PC-9 (cell line): Measurements from ENCODE around the gene KCNQ1OT1. TPM values are rescaled to one million over a fixed set of nuclear protein-coding genes. Genes with fewer than 3 reads are reported as not detected.

Experiments
- BruUV-seq: library from RNA; stranded (reverse); fragments of 400-500 nt; replicated peaks from 2 replicates; lab custom pipeline; 2021; lab: Mats Ljungman, UMichigan
- CTCF ChIA-PET: fragments of 300-600 bp; sonication (Branson Sonifier 250); formaldehyde crosslinking; loops from one replicate; lab custom pipeline; 2022; ENCODE audit warnings: antibody characterized with exemption; lab: Charles Lee
- POLR2A ChIA-PET: fragments of 300-600 bp; sonication (Branson Sonifier 250); formaldehyde crosslinking; loops from one replicate; lab custom pipeline; 2022; ENCODE audit warnings: antibody characterized with exemption; ENCODE audit not compliant: unreplicated experiment; lab: Charles Lee
- DNase-seq, 2 experiments: peaks; one replicate each; pipeline versions ENCODE4 v3.0.0 to v3.0.0-alpha.2; 2015 to 2022; ENCODE audit warnings: mixed read lengths in 1 of 2
- H2AFZ ChIP-seq: fragments of 200-600 bp; sonication (generic); 2 replicates; pipeline ENCODE4 v1.8.1; 2017; ENCODE audit warnings: antibody characterized with exemption
- H3F3A ChIP-seq: fragments of 200-600 bp; sonication (generic); 2 replicates; pipeline ENCODE4 v1.8.1; 2017; ENCODE audit warnings: antibody characterized with exemption, mild to moderate bottlenecking, low read depth; ENCODE audit not compliant: insufficient read depth
- H3K27ac ChIP-seq: fragments of 200-600 bp; sonication (generic); 2 replicates; pipeline ENCODE4 v1.6.1; 2016; ENCODE audit warnings: mixed run types
- H3K27me3 ChIP-seq: fragments of 200-600 bp; sonication (generic); 2 replicates; pipeline ENCODE4 v1.6.1; 2016; ENCODE audit warnings: low read depth, mixed run types; ENCODE audit not compliant: insufficient read depth
- H3K36me3 ChIP-seq: fragments of 200-600 bp; sonication (generic); 2 replicates; pipeline ENCODE4 v1.6.1; 2016; ENCODE audit warnings: low read depth, mixed run types
- H3K4me1 ChIP-seq: fragments of 200-600 bp; sonication (generic); replicated peaks from 2 replicates; pipeline ENCODE4 v1.6.1; 2016; ENCODE audit warnings: mixed run types; ENCODE audit not compliant: insufficient read depth
- H3K4me2 ChIP-seq: fragments of 200-600 bp; sonication (generic); 2 replicates; pipeline ENCODE4 v1.6.1; 2017; ENCODE audit warnings: mixed run types
- H3K4me3 ChIP-seq: fragments of 200-600 bp; sonication (generic); 2 replicates; pipeline ENCODE4 v1.6.1; 2016; ENCODE audit warnings: mixed run types
- H3K79me2 ChIP-seq: fragments of 200-600 bp; sonication (generic); 2 replicates; pipeline ENCODE4 v1.6.1; 2017; ENCODE audit warnings: low read depth, mixed run types
- H3K9me2 ChIP-seq: fragments of 200-600 bp; sonication (generic); 2 replicates; pipeline ENCODE4 v1.8.1; 2017; ENCODE audit warnings: mild to moderate bottlenecking; ENCODE audit not compliant: insufficient read depth
- H3K9me3 ChIP-seq: fragments of 200-600 bp; sonication (generic); 2 replicates; pipeline ENCODE4 v1.8.1; 2016; ENCODE audit warnings: low read depth; ENCODE audit not compliant: insufficient read depth
- H4K20me1 ChIP-seq: fragments of 200-600 bp; sonication (generic); 2 replicates; pipeline ENCODE4 v1.8.1; 2017; ENCODE audit not compliant: insufficient read depth
- CTCF ChIP-seq: fragments of 200-600 bp; sonication (generic); conservative IDR thresholded peaks from 2 replicates; pipeline ENCODE4 v1.6.1; 2017; ENCODE audit warnings: mixed run types, antibody characterized with exemption, mild to moderate bottlenecking, moderate library complexity
- EZH2 ChIP-seq: fragments of 200-600 bp; sonication (generic); IDR thresholded peaks from 2 replicates; pipeline ENCODE4 v1.8.0; 2017; ENCODE audit warnings: antibody characterized with exemption, low read depth
- intact Hi-C: fragments of 100-400 bp; cut with micrococcal nuclease; formaldehyde crosslinking; loops from one replicate; pipeline ENCODE4 v1.10.0; 2022; ENCODE audit not compliant: unreplicated experiment
- total RNA-seq: library from RNA; stranded (reverse); gene quantifications from 2 replicates; pipeline ENCODE4 v1.2.3, GENCODE V29; 2021

The KCNQ1OT1 gene
- total RNA-seq, 1 experiment from 2014 or later, result 3.4 TPM

- no peaks in the 10 kb centered on the region for H3F3A ChIP-seq
- H3K9me3 ChIP-seq, result no peaks in the 10 kb centered on the region
- DNase-seq, result no peak
- no peaks in the 10 kb centered on the region for H3K27me3 ChIP-seq
- no peaks in the 10 kb centered on the region for H4K20me1 ChIP-seq
- H3K27ac ChIP-seq, result no peak overlapping the region
- no peak overlapping the region for H3K4me3 ChIP-seq
- CTCF ChIA-PET, result interaction anchor here (0.6 kb wide), 1 partner anchor 800 kb away, joined by 4 read pairs; no protein-coding TSS in a partner anchor
- H3K4me2 ChIP-seq, result no peak overlapping the region
- no peaks in the 10 kb centered on the region for H3K79me2 ChIP-seq
- BruUV-seq, result no TSS peak
- H2AFZ ChIP-seq, result no peak overlapping the region
- H3K4me1 ChIP-seq, result no peaks in the 10 kb centered on the region
- intact Hi-C loops, result no loop called here
- POLR2A ChIA-PET, result no interaction called here
- H3K9me2 ChIP-seq, result no peaks in the 10 kb centered on the region
- H3K36me3 ChIP-seq, result no peaks in the 10 kb centered on the region
- TF ChIP-seq CTCF (no peak), EZH2 (no peak)
Measured at GRCh38 chr11:2575591-2576051, 124.2 kb downstream of the KCNQ1OT1 start.

- Histone ChIP-seq H3K4me2 (no peak overlapping the region), H3K27me3 (no peaks in the 10 kb centered on the region), H3K27ac (no peak overlapping the region), H3K4me1 (no peaks in the 10 kb centered on the region), H3K79me2 (no peaks in the 10 kb centered on the region), H3K4me3 (no peak overlapping the region), H3K36me3 (no peaks in the 10 kb centered on the region), H2AFZ (no peak overlapping the region), H3K9me3 (no peaks in the 10 kb centered on the region), H4K20me1 (no peaks in the 10 kb centered on the region), H3F3A (no peaks in the 10 kb centered on the region), H3K9me2 (no peaks in the 10 kb centered on the region)
- intact Hi-C loops, result no loop called here
- DNase-seq, result no peak
- ChIA-PET POLR2A (no interaction called here), CTCF (interaction anchor here (0.6 kb wide), 1 partner anchor 800 kb away, joined by 4 read pairs; no protein-coding TSS in a partner anchor)
- TF ChIP-seq EZH2, result no peak
- no peak for TF ChIP-seq CTCF
- no TSS peak for BruUV-seq
Measured at GRCh38 chr11:2574553-2575535, 125.0 kb downstream of the KCNQ1OT1 start.

GRCh38 chr11:2574043-2574552 is 125.7 kb downstream of the KCNQ1OT1 start:
- H3K4me3 ChIP-seq, result no peak overlapping the region
- no peaks in the 10 kb centered on the region for H3F3A ChIP-seq
- POLR2A ChIA-PET, result no interaction called here
- H3K36me3 ChIP-seq, result no peaks in the 10 kb centered on the region
- H4K20me1 ChIP-seq, result no peaks in the 10 kb centered on the region
- H3K9me3 ChIP-seq, result no peaks in the 10 kb centered on the region
- intact Hi-C loops, result no loop called here
- CTCF ChIA-PET, result no interaction called here
- no TSS peak for BruUV-seq
- no peak overlapping the region for H3K27ac ChIP-seq
- no peak for TF ChIP-seq CTCF
- TF ChIP-seq EZH2, result no peak
- no peaks in the 10 kb centered on the region for H3K9me2 ChIP-seq
- no peak overlapping the region for H3K4me2 ChIP-seq
- H3K79me2 ChIP-seq, result no peaks in the 10 kb centered on the region
- no peaks in the 10 kb centered on the region for H3K4me1 ChIP-seq
- DNase-seq, result no peak
- no peaks in the 10 kb centered on the region for H3K27me3 ChIP-seq
- H2AFZ ChIP-seq, result no peak overlapping the region
